NT2/D1 (cell line): ENCODE measurements around the gene PRDX6.
"Not testable (repeated sequence)": the region's sequence is repeated elsewhere in the genome, so short reads cannot be mapped to it uniquely, and the experiment has no call there.

Experiments used
- DNase-seq: peaks from one replicate; pipeline ENCODE4 v3.0.0-alpha.2; 2011; ENCODE audit warnings: low read depth, low spot score
- H3K27me3 ChIP-seq: 2 replicates; pipeline ENCODE4 v1.6.0; 2011; ENCODE audit warnings: mild to moderate bottlenecking; ENCODE audit not compliant: insufficient read length, insufficient read depth
- H3K36me3 ChIP-seq: 2 replicates; pipeline ENCODE4 v1.6.1; 2011; ENCODE audit warnings: mild to moderate bottlenecking, low read length, mixed read lengths; ENCODE audit not compliant: insufficient read depth, insufficient read length
- H3K4me1 ChIP-seq: 2 replicates; pipeline ENCODE4 v1.5.1; 2011; ENCODE audit not compliant: insufficient read depth, insufficient read length
- H3K4me3 ChIP-seq: 2 replicates; pipeline ENCODE4 v1.5.1; 2011; ENCODE audit warnings: low read depth; ENCODE audit not compliant: insufficient read length
- H3K9ac ChIP-seq: 2 replicates; pipeline ENCODE4 v1.6.0; 2011; ENCODE audit warnings: low read depth; ENCODE audit not compliant: insufficient read length
- H3K9me3 ChIP-seq: 2 replicates; pipeline ENCODE4 v1.5.1; 2011; ENCODE audit warnings: mild to moderate bottlenecking, low read length; ENCODE audit not compliant: insufficient read depth
- SUZ12 ChIP-seq: IDR thresholded peaks from 2 replicates; pipeline ENCODE4 v1.6.1; 2011; ENCODE audit not compliant: insufficient read length, insufficient read depth; ENCODE audit errors: extremely low read depth
- YY1 ChIP-seq: IDR thresholded peaks from 2 replicates; pipeline ENCODE4 v1.6.1; 2011; ENCODE audit not compliant: insufficient read length, insufficient read depth
- ZNF274 ChIP-seq: IDR thresholded peaks from 2 replicates; pipeline ENCODE4 v1.6.1; 2011; ENCODE audit warnings: mild to moderate bottlenecking, low read depth, low read length

Gene PRDX6

GRCh38 chr1:173488001-173488400 is 10.9 kb downstream of the PRDX6 start:
- DNase-seq, result no peak
- Histone ChIP-seq H3K36me3 (peaks cover 66% of the 10 kb centered on the region), H3K4me1 (peaks cover 2% of the 10 kb centered on the region), H3K27me3 (no peaks in the 10 kb centered on the region), H3K4me3 (no peak overlapping the region), H3K9me3 (peaks cover 12% of the 10 kb centered on the region; the same call in 1 of the 2 replicates), H3K9ac (no peak overlapping the region)
- TF ChIP-seq ZNF274, result no peak
- no peak for TF ChIP-seq YY1
- TF ChIP-seq SUZ12, result no peak

- no peak overlapping the region for H3K4me3 ChIP-seq
- peaks cover 2% of the 10 kb centered on the region for H3K4me1 ChIP-seq
- H3K9ac ChIP-seq, result no peak overlapping the region
- H3K27me3 ChIP-seq, result no peaks in the 10 kb centered on the region
- DNase-seq, result no peak
- H3K9me3 ChIP-seq, result peaks cover 12% of the 10 kb centered on the region; the same call in 1 of the 2 replicates
- H3K36me3 ChIP-seq, result peaks cover 56% of the 10 kb centered on the region
- TF ChIP-seq SUZ12 (no peak), ZNF274 (no peak), YY1 (no peak)
These were observed 12.0 kb downstream of the PRDX6 start for GRCh38 chr1:173489149-173489600.

GRCh38 chr1:173489929-173490328 is 12.8 kb downstream of the PRDX6 start:
- no peak for DNase-seq
- H3K9ac ChIP-seq, result no peak overlapping the region
- H3K4me1 ChIP-seq, result peaks cover 2% of the 10 kb centered on the region
- H3K27me3 ChIP-seq, result no peaks in the 10 kb centered on the region
- H3K9me3 ChIP-seq, result peaks cover 12% of the 10 kb centered on the region; the same call in 1 of the 2 replicates
- TF ChIP-seq YY1, result no peak
- no peak for TF ChIP-seq ZNF274
- TF ChIP-seq SUZ12, result no peak
- H3K36me3 ChIP-seq, result peaks cover 48% of the 10 kb centered on the region
- no peak overlapping the region for H3K4me3 ChIP-seq

- no peak for TF ChIP-seq YY1
- no peak for TF ChIP-seq SUZ12
- TF ChIP-seq ZNF274, result no peak
- H3K36me3 ChIP-seq, result peaks cover 32% of the 10 kb centered on the region
These were observed 14.4 kb downstream of the PRDX6 start for GRCh38 chr1:173491508-173491907.

GRCh38 chr1:173493125-173493524 is 16.0 kb downstream of the PRDX6 start:
- DNase-seq, H3K27me3 ChIP-seq: not testable (repeated sequence)

More at GRCh38 chr1:173491508-173491907, 14.4 kb downstream of the PRDX6 start:
- H3K4me3 ChIP-seq, result no peak overlapping the region
- DNase-seq, result no peak
- peaks cover 2% of the 10 kb centered on the region for H3K4me1 ChIP-seq
- no peak overlapping the region for H3K9ac ChIP-seq
- H3K9me3 ChIP-seq, result peaks cover 17% of the 10 kb centered on the region
- no peaks in the 10 kb centered on the region for H3K27me3 ChIP-seq

GRCh38 chr1:173495609-173496267 is 18.6 kb downstream of the PRDX6 start:
- H3K27me3 ChIP-seq, result no peaks in the 10 kb centered on the region
- TF ChIP-seq ZNF274, result no peak
- TF ChIP-seq YY1, result no peak
- no peak for TF ChIP-seq SUZ12
- DNase-seq, result no peak
- peaks cover 32% of the 10 kb centered on the region for H3K9me3 ChIP-seq
- no peak overlapping the region for H3K9ac ChIP-seq
- H3K4me1 ChIP-seq, result no peaks in the 10 kb centered on the region
- H3K36me3 ChIP-seq, result no peaks in the 10 kb centered on the region
- no peak overlapping the region for H3K4me3 ChIP-seq

More at GRCh38 chr1:173493125-173493524, 16.0 kb downstream of the PRDX6 start:
- not testable (repeated sequence) for H3K4me1 ChIP-seq, H3K9ac ChIP-seq, H3K4me3 ChIP-seq
- Histone ChIP-seq H3K36me3 (peaks cover 16% of the 10 kb centered on the region), H3K9me3 (peaks cover 32% of the 10 kb centered on the region)

GRCh38 chr1:173496757-173497320 is 19.7 kb downstream of the PRDX6 start:
- Histone ChIP-seq H3K27me3 (no peaks in the 10 kb centered on the region), H3K9me3 (peaks cover 32% of the 10 kb centered on the region), H3K4me1 (no peaks in the 10 kb centered on the region), H3K4me3 (no peak overlapping the region), H3K36me3 (no peaks in the 10 kb centered on the region), H3K9ac (no peak overlapping the region)
- DNase-seq, result no peak
- TF ChIP-seq YY1 (no peak), ZNF274 (no peak), SUZ12 (no peak)
